ENCODE data around the gene ADH1C.

ADH1C gene

DNA sequence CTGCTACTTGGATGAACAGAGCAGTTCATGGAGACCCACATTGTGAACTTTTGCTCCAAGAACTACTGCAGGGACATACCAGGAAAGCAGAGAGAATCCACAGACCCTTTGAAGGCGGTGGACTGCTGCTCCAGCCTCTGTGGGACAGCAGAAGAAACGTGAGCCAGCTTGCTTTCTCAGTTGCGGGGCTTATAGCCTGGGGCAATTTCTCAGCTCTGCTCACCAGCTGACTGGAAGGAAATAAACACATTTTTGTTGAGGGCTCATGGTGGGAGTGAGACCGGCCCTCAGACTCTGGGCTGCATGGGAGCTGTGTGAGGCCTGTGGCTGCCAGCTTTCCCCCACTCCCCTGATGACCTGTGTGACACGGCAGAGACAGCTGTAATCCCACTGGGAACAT, 59.2 kb downstream of the ADH1C start:
- no peak for FAIRE-seq

DNA sequence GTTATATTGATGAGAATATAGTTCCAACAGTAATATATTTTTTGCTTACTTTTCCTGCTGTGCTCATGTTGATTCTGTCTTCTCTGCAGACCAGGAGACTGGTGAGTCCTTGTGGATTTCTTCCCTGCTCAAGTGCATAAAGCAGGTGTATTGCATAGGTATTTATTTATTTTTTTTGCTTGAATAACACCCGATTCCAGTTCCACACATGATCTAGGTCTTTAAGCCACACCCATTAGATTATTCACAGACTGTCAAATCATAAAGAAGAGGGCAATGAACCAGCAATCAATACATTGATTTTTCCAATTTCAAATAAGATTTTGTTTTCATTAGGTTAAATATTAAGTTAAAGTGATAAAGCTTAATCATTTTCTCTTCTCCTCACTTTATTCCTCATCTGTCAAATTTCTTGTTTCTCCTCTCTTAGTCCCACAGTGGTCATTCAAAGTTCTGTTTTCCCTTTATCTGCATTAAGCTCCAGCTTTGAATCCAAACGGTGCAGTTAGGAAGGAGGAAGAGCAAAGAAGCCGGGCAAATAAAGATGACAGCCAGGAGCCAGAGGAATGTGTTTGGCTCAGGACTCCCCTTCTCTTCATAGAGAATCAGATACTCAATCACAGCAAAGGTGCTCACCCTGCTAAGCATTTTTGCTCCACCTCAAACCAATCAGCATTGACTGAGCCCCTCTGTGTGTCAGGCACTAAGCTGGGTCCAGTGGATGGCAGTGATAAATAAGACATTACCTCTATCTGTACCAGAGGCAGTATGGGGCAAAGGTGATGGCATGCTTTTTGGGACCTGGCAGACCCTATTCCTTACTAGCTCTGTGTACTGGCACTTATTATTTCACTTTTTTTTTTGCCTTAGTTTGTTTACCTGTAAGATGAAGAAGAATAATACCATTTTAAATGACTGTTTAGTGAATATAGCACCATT, 61.4 kb downstream of the ADH1C start, which contains the start of gene ADH1A:
Gene ADH1A, minus strand, starts transcription at position 138 of the 939 bp plus-strand sequence. Its CDS starts 71 bp downstream, at position 67.
- no peak for FAIRE-seq

Measured in A204.1 (cell line).